Measurements from ENCODE around the gene PSMA6.

DNA sequence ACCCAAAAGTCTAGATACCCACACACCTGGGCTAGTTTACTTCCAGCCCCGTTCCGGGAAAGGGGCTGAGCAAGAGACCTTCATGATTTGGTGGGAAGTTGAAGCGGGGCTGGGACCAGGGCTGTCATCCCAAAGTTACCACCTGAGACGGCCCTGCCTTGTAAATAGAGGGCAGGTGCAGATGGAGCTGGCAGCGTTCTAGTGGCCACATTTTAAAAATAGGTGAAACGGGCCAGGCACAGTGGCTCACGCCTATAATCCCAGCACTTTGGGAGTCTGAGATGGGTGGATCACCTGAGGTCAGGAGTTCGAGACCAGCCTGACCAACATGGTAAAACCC is 68.9 kb downstream of the PSMA6 start:
- TF ChIP-seq, protein P1, sequence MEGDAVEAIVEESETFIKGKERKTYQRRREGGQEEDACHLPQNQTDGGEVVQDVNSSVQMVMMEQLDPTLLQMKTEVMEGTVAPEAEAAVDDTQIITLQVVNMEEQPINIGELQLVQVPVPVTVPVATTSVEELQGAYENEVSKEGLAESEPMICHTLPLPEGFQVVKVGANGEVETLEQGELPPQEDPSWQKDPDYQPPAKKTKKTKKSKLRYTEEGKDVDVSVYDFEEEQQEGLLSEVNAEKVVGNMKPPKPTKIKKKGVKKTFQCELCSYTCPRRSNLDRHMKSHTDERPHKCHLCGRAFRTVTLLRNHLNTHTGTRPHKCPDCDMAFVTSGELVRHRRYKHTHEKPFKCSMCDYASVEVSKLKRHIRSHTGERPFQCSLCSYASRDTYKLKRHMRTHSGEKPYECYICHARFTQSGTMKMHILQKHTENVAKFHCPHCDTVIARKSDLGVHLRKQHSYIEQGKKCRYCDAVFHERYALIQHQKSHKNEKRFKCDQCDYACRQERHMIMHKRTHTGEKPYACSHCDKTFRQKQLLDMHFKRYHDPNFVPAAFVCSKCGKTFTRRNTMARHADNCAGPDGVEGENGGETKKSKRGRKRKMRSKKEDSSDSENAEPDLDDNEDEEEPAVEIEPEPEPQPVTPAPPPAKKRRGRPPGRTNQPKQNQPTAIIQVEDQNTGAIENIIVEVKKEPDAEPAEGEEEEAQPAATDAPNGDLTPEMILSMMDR (IDR thresholded peaks at IDR 0.05): no peak
- TF ChIP-seq POLR2A (IDR thresholded peaks at IDR 0.05): no peak
